Measurements from ENCODE around the gene NFU1.

NFU1 gene

GRCh38 chr2:69386789-69387734 is 50.2 kb downstream of the NFU1 start, which contains the start of gene GFPT1:
TSS of gene GFPT1 (minus strand) at chr2:69387227. CDS start at chr2:69387071, 156 bp downstream.
- Histone ChIP-seq H3K27me3 (ENCODE audit: low read depth, low read length) (no peaks in the 10 kb centered on the region), H3K9me3 (ENCODE audit: control insufficient read depth in 1 of 2, low read length in 2 of 2) (no peaks in the 10 kb centered on the region), H3K4me1 (ENCODE audit: control insufficient read depth in 1 of 2, insufficient read depth in 2 of 2, low read length in 2 of 2) (peaks cover 6 to 21% of the 10 kb centered on the region in 2 donors), H3K36me3 (ENCODE audit: control insufficient read depth in 1 of 2, insufficient read depth in 2 of 2, low read length in 2 of 2) (no peaks in the 10 kb centered on the region), H3K27ac (ENCODE audit: low read length) (peak within 1 kb of the TSS; percentile 82), H3K4me3 (ENCODE audit: low read depth in 1 of 2, low read length in 2 of 2) (peak within 1 kb of the TSS; percentile 83 to 85)

GRCh38 chr2:69386360-69386759 is 50.9 kb downstream of the NFU1 start:
- Histone ChIP-seq H3K4me1 (ENCODE audit: control insufficient read depth in 1 of 2, insufficient read depth in 2 of 2, low read length in 2 of 2) (peaks cover 6 to 21% of the 10 kb centered on the region in 2 donors), H3K27me3 (ENCODE audit: low read depth, low read length) (no peaks in the 10 kb centered on the region), H3K4me3 (ENCODE audit: low read depth in 1 of 2, low read length in 2 of 2) (peak overlapping the region; percentile 75 to 85), H3K9me3 (ENCODE audit: control insufficient read depth in 1 of 2, low read length in 2 of 2) (no peaks in the 10 kb centered on the region), H3K27ac (ENCODE audit: low read length) (peak overlapping the region; percentile 80), H3K36me3 (ENCODE audit: control insufficient read depth in 1 of 2, insufficient read depth in 2 of 2, low read length in 2 of 2) (no peaks in the 10 kb centered on the region)

GRCh38 chr2:69385443-69386151 is 51.6 kb downstream of the NFU1 start:
- Histone ChIP-seq H3K36me3 (ENCODE audit: control insufficient read depth in 1 of 2, insufficient read depth in 2 of 2, low read length in 2 of 2) (no peaks in the 10 kb centered on the region), H3K4me3 (ENCODE audit: low read depth in 1 of 2, low read length in 2 of 2) (peak overlapping the region; percentile 75 to 85), H3K9me3 (ENCODE audit: control insufficient read depth in 1 of 2, low read length in 2 of 2) (no peaks in the 10 kb centered on the region), H3K27ac (ENCODE audit: low read length) (peak overlapping the region; percentile 80), H3K27me3 (ENCODE audit: low read depth, low read length) (no peaks in the 10 kb centered on the region), H3K4me1 (ENCODE audit: control insufficient read depth in 1 of 2, insufficient read depth in 2 of 2, low read length in 2 of 2) (peaks cover 6 to 21% of the 10 kb centered on the region in 2 donors)

GRCh38 chr2:69384618-69385081 is 52.6 kb downstream of the NFU1 start:
- H3K27ac ChIP-seq (ENCODE audit: low read length), result no peak overlapping the region

DNA sequence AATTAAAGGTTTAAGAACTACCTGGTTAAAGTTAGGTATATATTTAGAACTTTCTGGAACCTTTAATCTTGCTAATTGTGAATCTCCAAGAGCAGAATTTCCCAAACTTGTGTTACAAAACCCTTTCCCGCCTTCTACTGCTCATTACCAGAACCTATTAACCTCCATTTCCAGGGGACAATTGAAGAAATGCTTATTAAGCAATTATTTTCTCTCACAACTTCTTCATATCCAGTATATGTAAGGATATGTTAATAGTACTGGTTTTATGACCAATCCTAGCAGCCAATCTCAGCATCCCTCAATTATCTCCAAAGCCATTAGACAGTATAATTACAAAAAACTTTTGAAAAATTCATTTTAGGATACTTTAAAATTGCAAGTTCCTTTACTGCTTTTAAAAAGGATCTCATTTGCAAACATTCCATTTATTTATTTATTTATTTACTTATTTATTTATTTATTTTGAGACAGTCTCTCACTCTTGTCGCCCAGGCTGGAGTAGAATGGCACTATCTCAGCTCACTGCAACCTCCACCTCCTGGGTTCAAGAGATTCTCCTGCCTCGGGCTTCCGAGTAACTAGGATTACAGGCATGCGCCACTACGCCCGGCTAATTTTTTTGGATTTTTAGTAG is 53.9 kb downstream of the NFU1 start:
- Histone ChIP-seq H3K27ac (ENCODE audit: low read length) (peak overlapping the region; percentile 36), H3K9me3 (ENCODE audit: control insufficient read depth in 1 of 2, low read length in 2 of 2) (no peaks in the 10 kb centered on the region), H3K4me3 (ENCODE audit: low read depth in 1 of 2, low read length in 2 of 2) (no peak overlapping the region), H3K4me1 (ENCODE audit: control insufficient read depth in 1 of 2, insufficient read depth in 2 of 2, low read length in 2 of 2) (peaks cover 6 to 21% of the 10 kb centered on the region in 2 donors), H3K27me3 (ENCODE audit: low read depth, low read length) (no peaks in the 10 kb centered on the region), H3K36me3 (ENCODE audit: control insufficient read depth in 1 of 2, insufficient read depth in 2 of 2, low read length in 2 of 2) (no peaks in the 10 kb centered on the region)

More at GRCh38 chr2:69384618-69385081, 52.6 kb downstream of the NFU1 start:
- Histone ChIP-seq H3K9me3 (ENCODE audit: control insufficient read depth in 1 of 2, low read length in 2 of 2) (no peaks in the 10 kb centered on the region), H3K4me3 (ENCODE audit: low read depth in 1 of 2, low read length in 2 of 2) (no peak overlapping the region), H3K4me1 (ENCODE audit: control insufficient read depth in 1 of 2, insufficient read depth in 2 of 2, low read length in 2 of 2) (peaks cover 6 to 21% of the 10 kb centered on the region in 2 donors), H3K36me3 (ENCODE audit: control insufficient read depth in 1 of 2, insufficient read depth in 2 of 2, low read length in 2 of 2) (no peaks in the 10 kb centered on the region), H3K27me3 (ENCODE audit: low read depth, low read length) (no peaks in the 10 kb centered on the region)

DNA sequence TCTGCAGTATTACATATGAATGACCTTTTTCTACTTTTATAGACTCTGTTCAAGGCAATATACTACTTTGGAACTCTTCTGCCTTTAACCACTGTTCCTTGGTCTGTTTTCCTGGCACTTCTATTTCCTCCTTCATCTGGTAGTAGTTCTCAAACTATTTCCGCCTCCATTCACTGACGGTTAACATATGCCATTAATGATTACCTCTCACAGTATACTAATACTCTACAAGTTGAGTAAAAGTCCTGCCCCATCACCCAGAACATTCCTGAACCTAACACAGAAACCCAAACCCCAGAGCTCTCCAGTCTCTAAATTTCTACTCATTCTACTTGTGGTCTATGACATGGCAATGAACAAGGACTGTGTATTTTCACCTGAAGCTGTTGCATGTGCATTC is 54.7 kb downstream of the NFU1 start:
- H3K4me1 ChIP-seq (ENCODE audit: control insufficient read depth in 1 of 2, insufficient read depth in 2 of 2, low read length in 2 of 2), result peaks cover 0 to 18% of the 10 kb centered on the region in 2 donors
- no peaks in the 10 kb centered on the region for H3K36me3 ChIP-seq (ENCODE audit: control insufficient read depth in 1 of 2, insufficient read depth in 2 of 2, low read length in 2 of 2)
- H3K4me3 ChIP-seq (ENCODE audit: low read depth in 1 of 2, low read length in 2 of 2), result no peak overlapping the region
- no peaks in the 10 kb centered on the region for H3K9me3 ChIP-seq (ENCODE audit: control insufficient read depth in 1 of 2, low read length in 2 of 2)
- peak overlapping the region; percentile 36 for H3K27ac ChIP-seq (ENCODE audit: low read length)
- no peaks in the 10 kb centered on the region for H3K27me3 ChIP-seq (ENCODE audit: low read depth, low read length)

DNA sequence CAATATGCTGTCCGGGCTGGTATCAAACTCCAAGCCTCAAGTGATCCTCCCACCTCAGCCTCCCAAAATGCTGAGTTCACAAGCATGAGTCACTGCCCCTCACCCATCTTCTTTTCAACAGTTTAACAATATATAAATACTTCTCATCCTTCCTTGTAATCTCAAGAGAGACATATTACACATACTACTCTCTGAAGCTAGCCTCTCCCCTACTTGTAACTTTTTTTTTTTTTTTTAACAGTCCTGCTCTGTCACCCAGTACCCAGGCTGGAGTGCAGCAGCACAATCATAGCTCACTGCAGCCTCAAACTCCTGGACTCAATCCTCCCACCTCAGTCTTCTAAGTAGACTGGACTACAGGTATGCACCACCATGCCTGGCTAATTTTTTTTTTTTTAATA is 55.9 kb downstream of the NFU1 start:
- H3K27me3 ChIP-seq (ENCODE audit: low read depth, low read length), result no peaks in the 10 kb centered on the region
- H3K9me3 ChIP-seq (ENCODE audit: control insufficient read depth in 1 of 2, low read length in 2 of 2), result no peaks in the 10 kb centered on the region
- no peaks in the 10 kb centered on the region for H3K36me3 ChIP-seq (ENCODE audit: control insufficient read depth in 1 of 2, insufficient read depth in 2 of 2, low read length in 2 of 2)
- no peak overlapping the region for H3K27ac ChIP-seq (ENCODE audit: low read length)
- peaks cover 0 to 17% of the 10 kb centered on the region in 2 donors for H3K4me1 ChIP-seq (ENCODE audit: control insufficient read depth in 1 of 2, insufficient read depth in 2 of 2, low read length in 2 of 2)
- no peak overlapping the region for H3K4me3 ChIP-seq (ENCODE audit: low read depth in 1 of 2, low read length in 2 of 2)

DNA sequence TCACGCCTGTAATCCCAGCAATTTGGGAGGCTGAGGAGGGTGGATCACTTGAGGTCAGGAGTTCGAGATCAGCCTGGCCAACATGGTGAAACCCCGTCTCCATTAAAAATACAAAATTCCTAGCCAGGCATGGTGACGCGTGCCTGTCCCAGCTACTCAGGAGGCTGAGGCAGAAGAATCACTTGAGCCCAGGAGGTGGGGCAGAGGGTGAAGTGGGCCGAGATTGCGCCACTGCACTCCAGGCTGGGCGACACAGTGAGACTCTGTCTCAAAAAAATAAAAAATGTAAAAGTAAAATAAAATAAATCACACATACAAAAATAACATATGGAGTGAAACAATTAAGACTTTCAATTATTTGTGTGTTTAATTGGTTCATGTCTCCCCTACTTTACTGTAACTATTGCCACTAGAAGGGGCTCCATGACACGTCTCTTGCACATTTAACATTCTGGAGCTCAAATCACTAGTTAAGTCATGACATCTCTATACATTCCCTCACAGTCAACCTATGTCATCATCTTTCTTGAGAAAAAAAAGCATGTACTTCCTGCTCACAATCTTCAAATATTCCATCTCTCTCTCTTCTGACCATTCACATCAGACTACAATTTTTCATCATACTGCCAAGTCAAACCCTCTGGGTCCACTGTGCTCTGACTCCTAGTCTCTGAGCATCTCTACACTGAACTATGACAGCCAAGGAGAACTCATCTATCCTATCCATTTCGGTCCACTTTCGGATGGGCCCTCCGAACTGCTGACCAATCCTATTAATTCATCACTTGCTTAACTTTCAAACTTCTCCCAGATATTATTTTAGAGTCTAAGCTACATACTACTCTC is 56.9 kb downstream of the NFU1 start:
- Histone ChIP-seq H3K27ac (ENCODE audit: low read length) (no peak overlapping the region), H3K9me3 (ENCODE audit: control insufficient read depth in 1 of 2, low read length in 2 of 2) (no peaks in the 10 kb centered on the region), H3K4me3 (ENCODE audit: low read depth in 1 of 2, low read length in 2 of 2) (no peak overlapping the region), H3K4me1 (ENCODE audit: control insufficient read depth in 1 of 2, insufficient read depth in 2 of 2, low read length in 2 of 2) (peaks cover 5 to 7% of the 10 kb centered on the region in 2 donors), H3K36me3 (ENCODE audit: control insufficient read depth in 1 of 2, insufficient read depth in 2 of 2, low read length in 2 of 2) (no peaks in the 10 kb centered on the region), H3K27me3 (ENCODE audit: low read depth, low read length) (no peaks in the 10 kb centered on the region)

DNA sequence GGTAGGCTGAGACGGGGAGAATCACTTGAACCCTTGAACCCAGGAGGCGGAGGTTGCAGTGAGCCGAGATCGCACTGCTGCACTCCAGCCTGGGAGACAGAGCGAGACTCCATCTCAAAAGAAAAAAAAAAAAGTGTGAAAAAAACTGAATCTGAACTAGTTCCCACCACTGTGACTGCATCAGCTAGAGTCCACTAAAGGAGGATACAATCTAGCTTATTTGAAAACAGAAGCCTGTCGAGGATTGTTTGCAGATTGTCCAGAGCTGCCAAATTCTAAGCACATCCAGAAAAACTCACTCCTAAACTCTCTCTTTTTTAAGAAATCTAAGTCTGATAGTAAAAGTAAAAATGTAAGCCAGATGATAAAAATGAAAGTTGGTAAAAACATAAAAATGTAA is 60.8 kb downstream of the NFU1 start:
- peaks cover 0 to 7% of the 10 kb centered on the region in 2 donors for H3K4me1 ChIP-seq (ENCODE audit: control insufficient read depth in 1 of 2, insufficient read depth in 2 of 2, low read length in 2 of 2)
- no peaks in the 10 kb centered on the region for H3K9me3 ChIP-seq (ENCODE audit: control insufficient read depth in 1 of 2, low read length in 2 of 2)
- H3K27ac ChIP-seq (ENCODE audit: low read length), result no peak overlapping the region
- no peak overlapping the region for H3K4me3 ChIP-seq (ENCODE audit: low read depth in 1 of 2, low read length in 2 of 2)
- peaks cover 0 to 6% of the 10 kb centered on the region in 2 donors for H3K36me3 ChIP-seq (ENCODE audit: control insufficient read depth in 1 of 2, insufficient read depth in 2 of 2, low read length in 2 of 2)
- no peaks in the 10 kb centered on the region for H3K27me3 ChIP-seq (ENCODE audit: low read depth, low read length)

GRCh38 chr2:69375494-69376353 is 61.5 kb downstream of the NFU1 start:
- no peak overlapping the region for H3K4me3 ChIP-seq (ENCODE audit: low read depth in 1 of 2, low read length in 2 of 2)
- H3K27ac ChIP-seq (ENCODE audit: low read length), result no peak overlapping the region
- no peaks in the 10 kb centered on the region for H3K27me3 ChIP-seq (ENCODE audit: low read depth, low read length)
- H3K4me1 ChIP-seq (ENCODE audit: control insufficient read depth in 1 of 2, insufficient read depth in 2 of 2, low read length in 2 of 2), result peaks cover 0 to 7% of the 10 kb centered on the region in 2 donors
- no peaks in the 10 kb centered on the region for H3K9me3 ChIP-seq (ENCODE audit: control insufficient read depth in 1 of 2, low read length in 2 of 2)
- peaks cover 0 to 7% of the 10 kb centered on the region in 2 donors for H3K36me3 ChIP-seq (ENCODE audit: control insufficient read depth in 1 of 2, insufficient read depth in 2 of 2, low read length in 2 of 2)

All from muscle layer of duodenum (tissue), 2 donors.